Adrenal gland (tissue), 5 donors: ENCODE data around the gene NPTXR.

Experiments used
- CTCF ChIP-seq, 6 experiments: fragments of 450-650 bp in 4 of 6; fragments of 200-600 bp in 2 of 6; sonication (generic) in 1 of 6; IDR thresholded peaks; 1 replicate in 5 of 6; 2 replicates in 1 of 6; pipeline versions ENCODE4 v1.5.1 to v1.8.0; 2016 to 2021; ENCODE audit warnings: antibody characterized with exemption in 6 of 6, mild to moderate bottlenecking in 2 of 6, moderate library complexity in 1 of 6
- POLR2A ChIP-seq, 2 donors: fragments of 450-650 bp; IDR thresholded peaks; one replicate each; pipeline ENCODE4 v1.6.1; 2017; ENCODE audit warnings: antibody characterized with exemption in 2 of 2, mild to moderate bottlenecking in 2 of 2, moderate library complexity in 1 of 2
- donor health status: DM: no; HTN: no; CAD: no.

GRCh38 chr22:38878001-38878400 lies 34.2 kb upstream of the NPTXR start:
- TF ChIP-seq CTCF (IDR thresholded peaks at IDR 0.05) (no peak), POLR2A (IDR thresholded peaks at IDR 0.05) (no peak)
